Measurements from ENCODE around the gene TMEM240.
A peak's percentile ranks its signal among the peaks of the same experiment; 100 is the strongest.
"Not testable (repeated sequence)": the region's sequence is repeated elsewhere in the genome, so short reads cannot be mapped to it uniquely, and the experiment has no call there.

TMEM240 gene

DNA sequence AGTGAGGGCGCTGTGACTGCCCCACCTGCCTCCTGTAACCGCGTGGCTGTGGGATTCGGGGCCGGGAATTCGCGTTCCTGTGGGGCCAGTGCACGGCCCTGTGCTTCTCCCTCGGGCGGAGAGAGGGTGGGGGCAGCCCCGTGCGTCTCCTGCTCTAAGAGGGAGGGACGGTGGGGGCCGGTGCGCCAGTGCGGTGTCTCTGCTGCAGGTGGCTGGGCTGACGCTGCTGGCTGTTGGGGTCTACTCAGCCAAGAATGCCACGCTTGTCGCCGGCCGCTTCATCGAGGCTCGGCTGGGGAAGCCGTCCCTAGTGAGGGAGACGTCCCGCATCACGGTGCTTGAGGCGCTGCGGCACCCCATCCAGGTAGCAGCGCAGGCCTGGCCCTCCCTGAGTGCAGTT, 17.9 kb downstream of the TMEM240 start:
- not testable (repeated sequence) for DNase-seq

DNA sequence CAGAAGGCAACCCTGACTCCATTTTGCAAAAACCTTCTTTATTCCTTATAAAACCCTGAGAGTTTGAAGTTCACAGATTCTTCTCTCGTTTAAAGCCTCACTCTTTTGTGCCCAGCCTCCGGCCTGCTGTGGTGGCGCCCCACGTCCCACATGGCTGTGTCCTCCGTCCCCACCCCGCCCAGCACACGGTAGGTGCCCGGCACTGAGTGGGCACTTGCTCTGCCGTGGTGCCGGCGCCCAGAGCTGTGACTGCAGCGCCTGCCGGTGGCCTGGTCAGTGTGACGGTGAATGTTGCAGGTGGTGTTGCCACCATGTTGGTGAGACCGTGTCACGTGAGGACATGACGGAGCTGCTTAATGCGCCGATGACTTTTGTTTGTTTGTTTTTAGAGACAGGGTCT, 19.1 kb downstream of the TMEM240 start:
- DNase-seq, result no peak

DNA sequence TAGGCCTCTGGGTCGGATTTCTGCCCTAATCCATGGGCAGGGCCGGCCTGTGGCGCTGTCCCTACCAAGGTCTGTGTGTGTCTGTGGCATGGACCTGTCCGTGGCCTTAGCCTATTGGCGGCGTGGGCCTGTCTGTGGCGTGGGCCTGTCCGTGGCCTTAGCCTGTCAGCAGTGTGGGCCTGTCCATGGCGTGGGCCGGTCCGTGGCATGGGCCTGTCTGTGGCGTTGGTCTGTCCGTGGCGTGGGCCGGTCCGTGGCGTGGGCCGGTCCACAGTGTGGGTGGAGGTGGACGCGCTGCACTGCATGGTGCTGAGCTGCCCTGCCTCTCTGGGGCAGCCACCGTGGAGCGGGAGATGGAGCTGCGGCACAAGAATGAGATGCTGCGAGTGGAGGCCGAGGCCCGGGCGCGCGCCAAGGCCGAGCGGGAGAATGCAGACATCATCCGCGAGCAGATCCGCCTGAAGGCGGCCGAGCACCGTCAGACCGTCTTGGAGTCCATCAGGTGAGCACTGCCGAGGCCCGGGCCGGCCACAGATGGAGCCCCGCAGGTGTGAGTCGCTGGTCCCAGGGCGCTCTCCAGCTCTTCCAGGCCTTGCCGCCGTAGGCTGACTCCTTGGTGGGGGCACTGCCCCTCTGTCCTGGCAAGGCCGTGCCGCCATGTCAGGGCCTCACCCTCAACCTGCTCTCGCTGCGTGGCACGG, 20.5 kb downstream of the TMEM240 start:
- not testable (repeated sequence) for DNase-seq

DNA sequence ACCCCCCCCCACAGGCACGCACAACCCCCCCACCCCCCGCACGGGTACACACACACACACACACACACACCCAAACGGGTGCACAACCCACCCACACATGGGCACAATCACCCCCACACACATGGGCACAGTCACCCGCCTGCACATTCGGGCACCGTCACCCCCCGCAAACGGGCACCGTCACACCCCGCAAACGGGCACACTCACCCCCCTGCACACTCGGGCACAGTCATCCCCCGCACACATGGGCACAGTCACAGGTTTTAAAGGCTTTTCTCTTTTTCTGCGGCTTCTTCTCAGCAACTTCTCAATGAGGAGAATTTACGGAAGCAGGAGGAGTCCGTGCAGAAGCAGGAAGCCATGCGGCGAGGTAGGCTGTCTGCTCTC, 21.8 kb downstream of the TMEM240 start:
- DNase-seq, result not testable (repeated sequence)

DNA sequence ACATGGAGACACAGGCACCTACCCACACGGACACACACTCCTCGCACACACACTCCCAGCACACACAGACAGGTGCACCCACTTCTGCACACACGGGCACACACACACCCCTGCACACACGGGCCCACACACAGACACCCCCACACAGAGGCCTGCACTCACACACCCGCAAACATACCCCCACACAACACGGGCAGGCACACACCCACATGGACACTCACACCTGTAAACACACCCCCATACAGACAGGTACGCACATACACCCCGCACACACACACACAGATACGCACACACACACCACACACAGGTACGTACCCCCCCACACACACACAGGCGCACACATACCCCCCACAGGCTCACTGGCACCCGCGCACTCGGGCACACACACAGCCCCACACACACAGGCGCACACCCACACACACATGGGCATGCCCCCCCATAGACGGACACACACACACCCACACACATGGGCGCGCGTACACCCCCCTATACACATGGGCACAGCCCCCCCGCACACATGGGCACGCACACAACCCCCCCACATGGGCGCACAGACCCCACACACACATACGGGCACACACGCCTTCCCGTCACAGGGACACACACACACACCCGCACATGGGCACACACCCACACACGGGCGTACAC, 22.3 kb downstream of the TMEM240 start:
- DNase-seq, result no peak

DNA sequence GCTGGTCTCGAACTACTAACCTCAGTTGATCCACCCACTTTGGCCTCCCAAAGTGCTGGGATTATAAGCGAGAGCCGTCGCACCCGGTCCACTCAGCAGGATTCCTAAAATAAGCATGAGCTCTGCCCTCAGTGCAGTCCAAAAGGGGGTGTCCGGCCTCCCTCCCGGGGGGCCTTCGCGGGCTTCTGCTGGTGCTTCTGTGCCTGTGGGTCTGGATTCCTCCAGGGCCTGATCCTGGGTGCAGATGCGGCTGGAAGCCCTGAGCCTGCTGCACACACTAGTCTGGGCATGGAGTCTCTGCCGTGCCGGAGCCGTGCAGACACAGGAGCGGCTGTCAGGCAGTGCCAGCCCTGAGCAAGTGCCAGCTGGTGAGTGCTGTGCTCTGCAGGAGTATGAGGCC, 23.5 kb downstream of the TMEM240 start:
- not testable (repeated sequence) for DNase-seq

DNA sequence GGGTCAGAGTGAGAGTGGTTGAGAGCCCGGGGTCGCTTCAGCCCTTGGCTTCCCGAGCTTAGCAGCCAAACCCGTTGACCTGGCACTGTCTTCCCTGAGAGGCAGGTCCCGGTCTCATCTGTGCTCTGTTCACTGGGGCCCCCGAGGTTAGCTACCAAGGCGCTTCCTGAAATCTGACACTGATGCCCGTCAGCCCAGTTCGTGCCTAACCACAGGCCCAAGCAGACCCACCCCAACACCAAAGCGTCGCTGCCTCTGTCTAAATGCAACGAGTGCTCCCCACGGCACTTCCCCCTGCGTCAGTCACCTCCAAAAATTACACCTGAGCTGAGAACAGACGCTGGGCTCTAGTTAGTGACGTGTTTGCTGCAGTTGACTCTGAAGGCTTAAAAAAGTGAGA, 26.0 kb downstream of the TMEM240 start:
- DNase-seq, result not testable (repeated sequence)

DNA sequence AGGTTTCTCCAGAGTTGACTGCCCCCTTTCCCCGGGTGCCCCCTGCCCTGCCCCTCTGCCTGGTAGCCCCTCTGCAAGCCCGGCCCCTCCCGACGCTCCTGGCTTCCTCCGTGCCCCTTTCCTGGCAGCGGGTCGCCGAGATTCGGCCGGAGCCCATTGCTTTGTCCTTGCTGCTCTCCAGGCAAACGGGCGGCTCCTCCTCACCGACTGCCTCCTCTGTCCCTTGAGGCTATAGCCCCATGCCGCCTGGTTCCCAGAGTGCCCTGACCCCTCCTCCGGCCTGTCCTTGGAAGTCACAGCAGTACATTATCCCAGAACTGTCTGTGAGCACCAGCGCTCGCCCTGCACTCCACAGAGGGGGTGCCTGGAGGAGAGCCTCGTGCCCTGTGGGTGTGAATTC, 26.7 kb downstream of the TMEM240 start:
- DNase-seq, result not testable (repeated sequence)

DNA sequence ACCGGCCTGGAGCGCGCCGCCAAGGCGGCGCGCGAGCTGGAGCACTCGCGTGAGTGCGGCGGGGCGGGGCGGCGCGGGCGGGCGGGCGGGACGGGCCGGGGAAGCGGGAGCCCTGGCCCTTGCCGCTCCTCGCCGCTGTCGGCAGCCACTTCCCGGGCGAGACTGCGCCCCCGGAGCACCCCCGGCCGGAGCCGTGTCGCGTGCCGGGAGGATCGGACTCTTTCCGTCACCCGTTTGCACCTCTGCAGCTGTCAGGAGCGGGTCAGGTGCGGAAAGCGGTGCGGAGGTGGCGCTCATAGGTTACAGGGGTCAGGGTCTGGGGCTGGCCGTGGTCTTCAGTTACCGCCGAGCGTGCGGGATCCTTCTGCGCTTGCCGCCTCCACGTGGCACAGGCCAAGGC, 28.0 kb downstream of the TMEM240 start:
- not testable (repeated sequence) for DNase-seq

DNA sequence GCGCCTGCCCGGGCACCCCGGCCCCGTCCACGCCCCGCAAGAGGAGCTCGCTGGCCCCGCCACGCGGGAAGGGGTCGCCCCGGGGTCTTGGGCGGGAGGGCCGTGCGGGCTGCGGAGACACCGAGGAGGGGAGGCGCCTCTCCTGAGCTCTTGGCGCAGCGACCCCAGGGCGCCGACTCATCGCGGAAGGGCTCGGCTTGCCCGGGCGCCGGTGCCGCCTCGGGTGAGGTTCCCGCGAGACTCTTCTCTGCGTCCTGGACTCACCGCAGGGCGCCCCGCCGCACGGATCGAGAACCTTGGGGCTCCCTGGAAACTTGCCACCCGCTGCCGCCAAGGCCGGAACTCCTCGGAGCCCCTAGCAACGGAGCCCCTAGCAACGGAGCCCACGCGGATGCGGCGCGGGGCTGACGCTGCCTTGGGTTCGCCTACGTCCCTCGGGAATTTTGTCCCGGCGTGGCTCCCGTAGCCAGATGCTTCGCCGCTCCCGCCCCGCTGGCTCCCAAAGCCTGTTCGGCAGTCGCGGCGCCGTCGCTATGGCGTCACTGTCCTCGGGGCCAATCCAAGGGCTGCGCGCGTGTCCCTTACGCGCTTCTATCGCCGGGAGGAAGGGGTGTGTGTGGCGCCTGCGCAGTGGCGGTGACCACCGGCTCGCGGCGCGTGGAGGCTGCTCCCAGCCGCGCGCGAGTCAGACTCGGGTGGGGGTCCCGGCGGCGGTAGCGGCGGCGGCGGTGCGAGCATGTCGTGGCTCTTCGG, 28.7 kb downstream of the TMEM240 start, which contains the start of gene ATAD3A:
Gene ATAD3A, plus strand, starts transcription at position 630 of the 753 bp plus-strand sequence. Its CDS starts 107 bp downstream, at position 737.
- peak; percentile 99 for DNase-seq

DNA sequence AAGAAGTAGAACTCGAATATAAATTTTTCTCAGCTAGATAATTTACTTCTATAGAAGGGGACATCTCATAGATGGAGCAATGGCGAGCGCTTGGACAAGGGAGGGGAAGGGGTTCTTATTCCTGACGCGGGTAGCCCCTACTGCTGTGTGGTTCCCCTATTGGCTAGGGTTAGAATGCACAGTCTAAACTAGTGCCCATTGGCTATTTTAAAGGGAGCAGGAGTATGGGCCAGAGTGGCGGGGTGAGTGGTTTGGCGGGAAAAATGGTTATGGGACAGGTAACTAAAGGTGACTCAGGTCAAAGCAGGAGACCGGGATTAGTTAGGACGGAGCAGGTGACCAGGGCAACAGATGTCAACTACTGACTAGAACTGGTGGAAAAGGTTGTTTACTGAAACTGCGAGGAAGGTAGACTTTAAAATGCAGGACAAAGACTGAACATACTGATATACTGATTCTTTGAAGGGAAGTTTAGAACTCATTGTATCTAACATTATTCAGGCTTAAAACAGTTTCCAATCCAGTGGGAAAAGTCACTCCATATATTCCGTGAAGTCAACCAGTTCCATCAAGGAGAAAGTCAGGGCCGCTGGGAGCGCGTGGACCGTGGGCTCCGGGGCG, 29.4 kb downstream of the TMEM240 start:
- peak; percentile 58 for DNase-seq

DNA sequence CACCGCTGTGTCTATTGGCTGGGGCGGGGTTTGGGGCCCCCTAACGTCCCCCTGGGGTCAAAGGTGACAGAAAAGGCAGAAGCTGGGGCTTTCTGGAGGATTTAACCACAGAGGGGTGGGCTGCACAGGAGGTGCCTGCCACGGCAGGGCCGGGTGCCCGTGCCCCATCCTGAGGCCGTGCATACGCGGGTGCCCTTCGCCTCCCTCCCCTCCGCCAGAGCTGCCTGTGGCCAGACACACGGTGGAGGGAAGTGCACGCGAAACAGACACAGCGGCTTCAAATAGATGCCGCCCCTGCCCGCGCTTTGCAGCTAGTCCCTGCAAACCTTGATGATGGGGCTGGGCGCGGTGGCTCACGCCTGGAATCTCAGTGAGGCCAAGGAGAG, 31.0 kb downstream of the TMEM240 start:
- not testable (repeated sequence) for DNase-seq

DNA sequence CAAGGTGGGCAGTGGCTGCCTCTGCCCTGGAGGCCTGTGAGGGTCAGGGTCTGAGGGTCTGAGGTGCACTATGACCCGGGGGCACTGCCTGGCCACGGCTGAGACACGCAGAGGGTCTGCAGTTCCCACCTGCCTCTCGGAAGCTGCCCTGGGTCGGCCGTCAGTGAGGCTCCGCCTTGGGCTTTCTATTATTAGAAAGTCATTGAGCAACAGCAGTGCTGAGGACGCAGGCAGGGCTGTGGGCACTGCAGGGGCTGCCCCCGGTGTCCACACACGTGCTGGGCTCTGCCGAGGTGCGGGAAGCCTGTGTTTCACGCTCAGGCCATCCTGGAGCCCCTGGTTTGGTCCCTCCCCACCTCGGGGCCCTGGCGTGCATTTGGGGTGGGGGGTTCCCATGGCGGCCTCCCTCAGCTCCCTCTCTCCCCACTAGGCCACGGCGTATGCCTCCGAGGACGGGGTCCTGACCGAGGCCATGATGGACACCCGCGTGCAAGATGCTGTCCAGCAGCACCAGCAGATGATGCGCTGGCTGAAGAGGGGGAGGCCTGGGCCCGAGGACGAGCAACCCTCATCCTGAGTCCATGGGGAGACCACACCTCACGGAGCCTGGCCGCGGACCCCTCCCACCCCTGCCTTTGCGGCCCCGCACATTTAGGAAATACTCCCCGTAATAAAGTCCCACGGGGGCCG, 31.5 kb downstream of the TMEM240 start:
- DNase-seq, result not testable (repeated sequence)

DNA sequence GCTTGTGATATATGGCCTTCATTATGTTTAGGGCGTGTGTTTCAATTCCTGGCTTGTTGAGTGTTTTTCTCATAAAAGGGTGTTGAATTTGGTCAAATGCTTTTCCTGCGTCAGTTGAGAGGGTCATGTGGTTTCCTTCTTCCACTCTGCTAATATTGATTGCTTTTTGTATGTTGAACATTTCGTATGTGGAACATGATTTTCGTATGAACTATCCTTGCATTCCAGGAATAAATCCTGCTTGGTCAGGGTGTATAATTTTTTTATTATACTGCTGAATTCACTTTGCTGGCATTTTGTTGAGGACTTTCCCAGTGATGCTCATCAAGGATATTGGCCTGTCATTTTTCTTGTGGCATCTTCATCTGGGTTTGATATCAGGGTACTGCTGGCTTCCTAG, 33.1 kb downstream of the TMEM240 start:
- no peak for DNase-seq

DNA sequence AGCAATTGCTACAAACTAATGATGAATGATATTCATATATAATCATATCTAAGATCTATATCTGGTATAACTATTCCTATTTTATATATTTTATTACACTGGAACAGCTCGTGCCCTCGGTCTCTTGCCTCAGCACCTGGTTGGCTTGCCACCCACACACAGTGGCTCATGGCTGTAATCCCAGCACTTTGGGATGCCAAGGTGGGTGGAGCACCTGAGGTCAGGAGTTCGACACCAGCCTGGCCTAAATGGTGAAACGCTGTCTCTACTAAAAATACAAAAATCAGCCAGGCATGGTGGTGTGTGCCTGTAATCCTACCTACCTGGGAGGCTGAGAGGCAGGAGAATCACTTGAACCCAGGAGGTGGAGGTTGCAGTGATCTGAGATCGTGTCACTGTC, 34.6 kb downstream of the TMEM240 start:
- DNase-seq, result not testable (repeated sequence)

DNA sequence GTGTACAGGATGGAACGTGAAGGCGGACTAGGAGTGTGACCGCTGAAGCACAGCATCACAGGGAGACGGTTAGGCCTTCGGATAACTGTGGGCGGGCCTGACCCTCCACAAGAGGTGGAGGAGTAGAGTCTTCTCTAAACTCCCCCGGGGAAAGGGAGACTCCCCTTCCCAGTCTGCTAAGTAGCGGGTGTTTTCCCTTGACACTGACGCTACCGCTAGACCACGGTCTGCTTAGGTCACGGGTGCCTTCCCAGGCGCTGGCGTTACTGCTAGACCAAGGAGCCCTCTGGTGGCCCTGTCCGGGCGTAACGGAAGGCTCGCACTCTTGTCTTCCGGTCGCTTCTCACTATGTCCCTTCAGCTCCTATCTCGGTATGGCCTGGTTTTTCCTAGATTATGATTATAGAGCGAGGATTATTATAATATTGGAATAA, 35.0 kb downstream of the TMEM240 start:
- DNase-seq, result peak; percentile 62

DNA sequence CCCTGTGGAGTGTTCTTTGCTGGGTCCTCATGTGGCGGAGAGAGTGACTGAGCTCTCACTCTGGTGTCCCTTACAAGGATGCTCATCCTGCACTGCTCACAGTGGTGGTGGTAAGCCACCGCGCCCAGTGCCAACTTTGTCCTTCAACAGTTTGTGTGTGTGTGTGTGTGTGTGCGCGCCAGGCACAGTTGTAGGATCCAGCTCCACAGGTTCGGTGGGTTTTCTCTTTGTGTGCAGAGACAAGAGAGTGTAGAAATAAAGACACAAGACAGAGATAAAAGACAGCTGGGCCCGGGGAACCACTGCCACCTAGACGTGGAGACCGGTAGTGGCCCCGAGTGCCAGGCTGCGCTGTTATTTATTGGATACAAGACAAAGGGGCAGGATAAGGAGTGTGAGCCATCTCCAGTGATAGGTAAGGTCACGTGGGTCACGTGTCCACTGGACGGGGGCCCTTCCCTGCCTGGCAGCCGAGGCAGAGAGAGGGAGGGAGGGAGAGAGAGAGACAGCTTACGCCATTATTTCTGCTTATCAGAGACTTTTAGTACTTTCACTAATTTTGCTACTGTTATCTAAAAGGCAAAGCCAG, 35.6 kb downstream of the TMEM240 start:
- DNase-seq, result peak; percentile 87

DNA sequence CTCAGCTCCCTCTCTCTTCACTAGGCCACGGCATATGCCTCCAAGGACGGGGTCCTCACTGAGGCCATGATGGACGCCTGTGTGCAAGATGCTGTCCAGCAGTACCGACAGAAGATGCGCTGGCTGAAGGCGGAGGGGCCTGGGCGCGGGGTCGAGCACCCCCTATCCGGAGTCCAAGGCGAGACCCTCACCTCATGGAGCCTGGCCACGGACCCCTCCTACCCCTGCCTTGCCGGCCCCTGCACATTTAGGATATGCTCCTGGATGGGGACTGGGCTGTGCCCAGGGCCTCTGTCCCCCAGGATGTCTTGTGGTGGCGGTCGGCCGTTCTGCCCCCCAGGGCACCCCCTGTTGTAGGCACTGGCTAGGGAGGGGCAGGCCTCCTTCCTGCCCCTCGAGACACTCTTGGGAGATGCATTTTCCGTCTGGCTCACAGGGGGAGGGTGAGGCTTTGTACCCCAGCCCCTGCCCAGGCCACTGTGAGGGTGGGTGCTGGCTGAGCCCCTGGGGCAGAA, 44.9 kb downstream of the TMEM240 start:
- DNase-seq, result not testable (repeated sequence)

DNA sequence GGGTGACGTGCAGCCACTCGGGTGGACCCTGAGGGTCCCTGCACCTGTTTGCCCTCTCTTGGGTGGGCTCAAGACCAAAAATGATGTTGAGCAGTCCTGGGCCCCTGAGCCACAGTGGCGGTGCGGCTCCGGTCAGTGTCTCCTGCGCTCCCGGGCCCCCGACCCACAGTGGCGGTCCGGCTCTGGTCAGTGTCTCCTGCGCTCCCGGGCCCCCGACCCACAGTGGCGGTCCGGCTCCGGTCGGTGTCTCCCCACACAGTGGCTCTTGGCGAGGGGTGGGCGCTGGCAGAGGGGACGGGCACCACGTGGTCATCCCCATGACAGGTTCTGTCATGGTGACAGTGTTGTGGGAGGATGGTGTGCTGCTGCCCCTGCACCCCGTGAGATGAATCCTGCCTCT, 46.1 kb downstream of the TMEM240 start:
- DNase-seq, result not testable (repeated sequence)

DNA sequence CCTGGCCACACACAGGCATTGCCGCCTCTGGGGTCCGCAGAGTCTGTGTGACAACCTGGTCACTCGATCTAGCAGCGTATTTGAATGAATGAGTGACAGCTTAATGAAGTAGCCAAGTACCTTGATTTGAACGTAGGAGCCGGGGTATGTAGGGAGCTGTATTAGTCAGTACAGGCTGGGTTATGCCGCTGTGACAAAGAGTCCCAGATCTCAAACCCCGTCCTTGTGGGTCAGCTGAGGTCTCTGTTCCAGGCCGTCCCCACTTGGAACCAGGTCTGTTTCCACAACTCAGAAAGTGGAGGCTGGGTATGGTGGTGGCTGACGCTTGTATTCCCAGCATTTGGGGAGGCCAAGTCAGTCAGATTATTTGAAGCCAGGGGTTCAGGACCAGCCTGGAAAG, 48.8 kb downstream of the TMEM240 start:
- no peak for DNase-seq

DNA sequence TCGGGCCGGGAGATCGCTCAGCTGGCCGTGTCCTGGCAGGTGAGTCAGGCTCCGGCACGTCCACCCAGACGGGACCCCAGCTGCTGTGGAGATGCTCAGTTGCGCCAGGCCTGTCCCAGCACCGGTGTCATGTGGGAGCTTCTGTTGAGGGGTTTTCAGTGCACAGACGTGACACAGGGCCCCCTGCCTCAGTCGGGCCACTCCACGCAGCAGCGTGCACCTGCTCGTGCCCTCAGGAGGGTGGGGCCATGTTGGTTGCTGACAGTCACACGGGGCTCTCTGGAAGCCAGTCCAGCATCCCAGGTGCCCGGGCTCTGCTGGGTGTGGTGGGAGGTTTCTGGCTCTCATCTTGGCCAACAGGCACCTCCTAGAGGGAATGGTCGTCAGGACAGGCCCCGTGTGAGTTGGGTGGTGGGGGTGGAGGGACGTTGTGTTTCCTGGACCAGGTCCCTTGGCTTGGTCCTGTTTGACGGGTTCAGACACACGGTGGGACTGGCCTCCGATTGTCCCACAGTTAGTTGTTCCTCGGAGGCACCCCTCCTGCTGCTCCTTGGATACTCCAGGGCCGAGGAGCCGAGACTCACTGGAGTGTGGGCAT, 49.7 kb downstream of the TMEM240 start:
- DNase-seq, result no peak

DNA sequence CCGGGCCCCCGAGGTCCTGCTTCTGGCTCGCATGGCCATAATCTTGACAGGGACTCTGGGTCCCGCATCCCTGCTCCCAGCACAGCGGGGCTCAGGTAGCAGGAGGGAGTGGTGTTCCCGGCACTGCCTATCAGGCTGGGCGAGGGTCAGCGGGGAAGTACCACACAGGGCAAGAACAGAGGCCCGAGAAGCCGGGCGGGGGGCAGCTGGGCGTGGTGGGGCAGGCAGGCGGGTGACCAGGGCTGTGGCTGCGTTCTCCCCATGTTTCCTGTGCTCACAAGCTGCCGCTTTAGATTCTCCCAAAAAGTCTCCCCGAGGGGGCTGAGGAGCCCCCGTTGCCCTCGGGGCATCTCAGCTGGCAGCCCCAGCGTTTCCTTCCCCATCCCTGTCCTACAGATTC, 50.6 kb downstream of the TMEM240 start:
- DNase-seq, result no peak
